MM.1S (cell line): ENCODE data around the gene PRLH.

Experiments
- DNase-seq: peaks from one replicate; pipeline ENCODE4 v3.0.0-alpha.2; 2015
- H2AFZ ChIP-seq: fragments of 300-600 bp; sonication (generic); 2 replicates; pipeline ENCODE4 v1.6.0; 2016; ENCODE audit warnings: antibody characterized with exemption, low read length
- H3F3A ChIP-seq: fragments of 300-600 bp; sonication (generic); 2 replicates; pipeline ENCODE4 v1.6.1; 2016; ENCODE audit warnings: mild to moderate bottlenecking, antibody characterized with exemption, low read length, moderate library complexity, mixed read lengths; ENCODE audit not compliant: insufficient read depth
- H3K27ac ChIP-seq: fragments of 300-600 bp; sonication (generic); 2 replicates; pipeline ENCODE4 v1.5.1; 2016; ENCODE audit warnings: mild to moderate bottlenecking, low read length
- H3K27me3 ChIP-seq: fragments of 300-600 bp; sonication (generic); replicated peaks from 2 replicates; pipeline ENCODE4 v1.6.0; 2016; ENCODE audit warnings: low read length; ENCODE audit not compliant: insufficient read depth
- H3K36me3 ChIP-seq: fragments of 300-600 bp; sonication (generic); replicated peaks from 2 replicates; pipeline ENCODE4 v1.6.1; 2016; ENCODE audit warnings: mild to moderate bottlenecking, low read length, mixed read lengths; ENCODE audit not compliant: insufficient read depth
- H3K4me1 ChIP-seq: fragments of 300-600 bp; sonication (generic); 2 replicates; pipeline ENCODE4 v1.6.1; 2016; ENCODE audit warnings: low read length, mixed read lengths
- H3K4me2 ChIP-seq: fragments of 300-600 bp; sonication (generic); 2 replicates; pipeline ENCODE4 v1.6.0; 2016; ENCODE audit warnings: low read depth, low read length
- H3K4me3 ChIP-seq: fragments of 300-600 bp; sonication (generic); 2 replicates; pipeline ENCODE4 v1.5.1; 2016; ENCODE audit warnings: low read length, mixed read lengths
- H3K79me2 ChIP-seq: fragments of 300-600 bp; sonication (generic); 2 replicates; pipeline ENCODE4 v1.6.1; 2016; ENCODE audit warnings: mixed run types, low read length, mixed read lengths
- H3K9ac ChIP-seq: fragments of 300-600 bp; sonication (generic); 2 replicates; pipeline ENCODE4 v1.6.1; 2016; ENCODE audit warnings: low read length, mixed read lengths
- H3K9me2 ChIP-seq: fragments of 300-600 bp; sonication (generic); replicated peaks from 2 replicates; pipeline ENCODE4 v1.6.1; 2016; ENCODE audit warnings: mild to moderate bottlenecking, low read length, mixed read lengths; ENCODE audit not compliant: insufficient read depth
- H3K9me3 ChIP-seq: fragments of 300-600 bp; sonication (generic); replicated peaks from 2 replicates; pipeline ENCODE4 v1.6.1; 2016; ENCODE audit warnings: mild to moderate bottlenecking, low read length, mixed read lengths; ENCODE audit not compliant: insufficient read depth
- H4K20me1 ChIP-seq: fragments of 300-600 bp; sonication (generic); 2 replicates; pipeline ENCODE4 v1.6.1; 2016; ENCODE audit warnings: mild to moderate bottlenecking, low read length, moderate library complexity, mixed read lengths; ENCODE audit not compliant: insufficient read depth
- CTCF ChIP-seq: fragments of 300-600 bp; sonication (generic); IDR thresholded peaks from 2 replicates; pipeline ENCODE4 v1.5.1; 2016; ENCODE audit warnings: antibody characterized with exemption, low read length, mixed read lengths
- EZH2 ChIP-seq: fragments of 300-600 bp; sonication (generic); optimal IDR thresholded peaks from 2 replicates; pipeline ENCODE3; 2017; ENCODE audit warnings: low read depth, mild to moderate bottlenecking, antibody characterized with exemption, low read length, mixed read lengths
- EZH2phosphoT487 ChIP-seq: fragments of 300-600 bp; sonication (generic); IDR thresholded peaks from 2 replicates; pipeline ENCODE4 v1.6.1; 2018; ENCODE audit warnings: antibody characterized with exemption, low read length

PRLH gene

GRCh38 chr2:237602409-237602808 lies 36.0 kb downstream of the PRLH start:
- Histone ChIP-seq H3K79me2 (no peaks in the 10 kb centered on the region), H3F3A (no peaks in the 10 kb centered on the region), H2AFZ (no peak overlapping the region), H3K27ac (peak overlapping the region; percentile 89; the same call in 1 of the 2 replicates), H3K9ac (no peak overlapping the region), H3K4me3 (no peak overlapping the region), H3K9me3 (no peaks in the 10 kb centered on the region), H3K4me1 (peaks cover 36% of the 10 kb centered on the region), H3K9me2 (no peaks in the 10 kb centered on the region), H4K20me1 (no peaks in the 10 kb centered on the region), H3K27me3 (no peaks in the 10 kb centered on the region), H3K4me2 (no peak overlapping the region), H3K36me3 (no peaks in the 10 kb centered on the region)
- no peak for DNase-seq
- TF ChIP-seq EZH2 (no peak), CTCF (no peak), EZH2phosphoT487 (no peak)

- Histone ChIP-seq H3K9me3 (no peaks in the 10 kb centered on the region), H3K4me2 (peak overlapping the region; percentile 58), H3K27ac (peak overlapping the region; percentile 89), H3K9ac (peak overlapping the region; percentile 54; the same call in 1 of the 2 replicates), H3F3A (no peaks in the 10 kb centered on the region), H3K36me3 (no peaks in the 10 kb centered on the region), H3K27me3 (no peaks in the 10 kb centered on the region), H2AFZ (no peak overlapping the region), H3K4me1 (peaks cover 36% of the 10 kb centered on the region), H3K4me3 (no peak overlapping the region), H4K20me1 (no peaks in the 10 kb centered on the region), H3K79me2 (no peaks in the 10 kb centered on the region), H3K9me2 (no peaks in the 10 kb centered on the region)
- DNase-seq = no peak
- no peak for TF ChIP-seq CTCF
- TF ChIP-seq EZH2 = no peak
- no peak for TF ChIP-seq EZH2phosphoT487
Measured at GRCh38 chr2:237603049-237603717, 36.8 kb downstream of the PRLH start.

GRCh38 chr2:237603718-237604362 lies 37.5 kb downstream of the PRLH start:
- no peak overlapping the region for H2AFZ ChIP-seq
- H3K27me3 ChIP-seq = no peaks in the 10 kb centered on the region
- no peaks in the 10 kb centered on the region for H4K20me1 ChIP-seq
- DNase-seq = peak; percentile 91
- H3K9ac ChIP-seq = peak overlapping the region; percentile 63
- H3K4me2 ChIP-seq = peak overlapping the region; percentile 58; the same call in 1 of the 2 replicates
- no peak overlapping the region for H3K4me3 ChIP-seq
- peaks cover 36% of the 10 kb centered on the region for H3K4me1 ChIP-seq
- no peaks in the 10 kb centered on the region for H3F3A ChIP-seq
- no peaks in the 10 kb centered on the region for H3K36me3 ChIP-seq
- peak overlapping the region; percentile 89 for H3K27ac ChIP-seq
- no peaks in the 10 kb centered on the region for H3K79me2 ChIP-seq
- no peaks in the 10 kb centered on the region for H3K9me3 ChIP-seq
- no peaks in the 10 kb centered on the region for H3K9me2 ChIP-seq
- TF ChIP-seq EZH2phosphoT487 (no peak), EZH2 (no peak)

- Histone ChIP-seq H4K20me1 (no peaks in the 10 kb centered on the region), H2AFZ (no peak overlapping the region), H3K27me3 (no peaks in the 10 kb centered on the region), H3K9me3 (no peaks in the 10 kb centered on the region), H3F3A (no peaks in the 10 kb centered on the region), H3K4me1 (peaks cover 32% of the 10 kb centered on the region), H3K4me3 (no peak overlapping the region), H3K9me2 (no peaks in the 10 kb centered on the region), H3K9ac (no peak overlapping the region), H3K4me2 (no peak overlapping the region), H3K36me3 (no peaks in the 10 kb centered on the region), H3K27ac (peak overlapping the region; percentile 89; the same call in 1 of the 2 replicates), H3K79me2 (no peaks in the 10 kb centered on the region)
- no peak for TF ChIP-seq EZH2phosphoT487
- no peak for TF ChIP-seq EZH2
- TF ChIP-seq CTCF = no peak
- DNase-seq = no peak
Measured at GRCh38 chr2:237604391-237604790, 38.0 kb downstream of the PRLH start.
